IMR-90 (cell line): ENCODE results near the gene MRPL51. TPM values are rescaled to one million over a fixed set of nuclear protein-coding genes. Genes with fewer than 3 reads are reported as not detected.

Source experiments
- ATAC-seq: fragments of 200-7000 bp; cut with Tn5 transposase; 2 replicates; pipeline ENCODE4 v1.9.1; 2020; ENCODE audit warnings: low read depth, mild to moderate bottlenecking, moderate library complexity
- BruUV-seq: library from RNA; stranded (reverse); fragments of 400-500 nt; replicated peaks from 2 replicates; lab custom pipeline; 2021; lab: Mats Ljungman, UMichigan
- CTCF ChIA-PET: fragments of 300-600 bp; formaldehyde crosslinking; extraction: SDS; loops from one replicate; lab custom pipeline; 2021; ENCODE audit warnings: antibody characterized with exemption; lab: Yijun Ruan, JAX
- POLR2A ChIA-PET: fragments of 300-600 bp; sonication (Branson Sonifier 250); formaldehyde crosslinking; loops from one replicate; lab custom pipeline; 2022; ENCODE audit warnings: antibody characterized with exemption; ENCODE audit not compliant: unreplicated experiment; lab: Charles Lee
- DNase-seq: peaks from one replicate; pipeline ENCODE4 v3.0.0; 2013
- H2AFZ ChIP-seq: replicated peaks from 2 replicates; pipeline ENCODE3; 2013; ENCODE audit warnings: low read length, mild to moderate bottlenecking; ENCODE audit not compliant: poor library complexity
- H2AK5ac ChIP-seq: 2 replicates; pipeline ENCODE4 v1.6.1; 2013; ENCODE audit warnings: low read depth, low read length, inconsistent platforms
- H2AK9ac ChIP-seq: replicated peaks from 2 replicates; pipeline ENCODE3; 2013; ENCODE audit warnings: mild to moderate bottlenecking, low read depth, low read length, moderate library complexity; ENCODE audit not compliant: poor library complexity
- H2BK120ac ChIP-seq: 2 replicates; pipeline ENCODE4 v1.6.1; 2013; ENCODE audit warnings: low read depth, low read length, inconsistent platforms
- H2BK15ac ChIP-seq: 3 replicates; pipeline ENCODE4 v1.6.1; 2013; ENCODE audit warnings: low read depth, low read length, inconsistent platforms
- H2BK20ac ChIP-seq: 2 replicates; pipeline ENCODE4 v1.6.1; 2013; ENCODE audit warnings: low read depth, mild to moderate bottlenecking, inconsistent platforms, low read length, moderate library complexity
- H2BK5ac ChIP-seq: 2 replicates; pipeline ENCODE4 v1.6.1; 2013; ENCODE audit warnings: mild to moderate bottlenecking, low read depth, low read length, inconsistent platforms; ENCODE audit not compliant: poor library complexity, severe bottlenecking
- H3K14ac ChIP-seq: replicated peaks from 2 replicates; pipeline ENCODE4 v1.6.1; 2013; ENCODE audit warnings: low read depth, low read length, inconsistent platforms
- H3K18ac ChIP-seq: 2 replicates; pipeline ENCODE4 v1.6.1; 2013; ENCODE audit warnings: low read depth, low read length, control low read depth
- H3K23ac ChIP-seq: 2 replicates; pipeline ENCODE4 v1.6.1; 2013; ENCODE audit warnings: low read depth, low read length, inconsistent platforms
- H3K27ac ChIP-seq: 2 replicates; pipeline ENCODE4 v1.5.1; 2013; ENCODE audit warnings: mild to moderate bottlenecking, control low read depth, low read length; ENCODE audit not compliant: insufficient read depth
- H3K27me3 ChIP-seq: 2 replicates; pipeline ENCODE4 v1.6.1; 2013; ENCODE audit warnings: low read length; ENCODE audit not compliant: control insufficient read depth, insufficient read depth
- H3K36me3 ChIP-seq: 2 replicates; pipeline ENCODE4 v1.6.1; 2013; ENCODE audit warnings: low read length, mixed read lengths; ENCODE audit not compliant: control insufficient read depth, insufficient read depth
- H3K4ac ChIP-seq: 2 replicates; pipeline ENCODE4 v1.6.1; 2013; ENCODE audit warnings: low read depth, low read length, inconsistent platforms
- H3K4me1 ChIP-seq: 2 replicates; pipeline ENCODE4 v1.6.1; 2013; ENCODE audit warnings: low read length, mixed read lengths; ENCODE audit not compliant: control insufficient read depth, insufficient read depth
- H3K4me2 ChIP-seq: 2 replicates; pipeline ENCODE4 v1.6.1; 2013; ENCODE audit warnings: low read depth, mild to moderate bottlenecking, control low read depth, low read length, moderate library complexity
- H3K4me3 ChIP-seq: 2 replicates; pipeline ENCODE4 v1.5.1; 2013; ENCODE audit warnings: low read depth, mild to moderate bottlenecking, control low read depth, low read length, moderate library complexity; ENCODE audit not compliant: insufficient read depth
- H3K56ac ChIP-seq: 2 replicates; pipeline ENCODE4 v1.6.1; 2013; ENCODE audit warnings: low read length, inconsistent platforms; ENCODE audit not compliant: insufficient read depth; ENCODE audit errors: extremely low read depth
- H3K79me1 ChIP-seq, 2 experiments: 2 replicates each; pipeline ENCODE4 v1.6.1; 2013; ENCODE audit warnings: low read length in 2 of 2, inconsistent platforms in 1 of 2, low read depth in 1 of 2
- H3K9ac ChIP-seq: 2 replicates; pipeline ENCODE4 v1.6.1; 2013; ENCODE audit warnings: low read depth, low read length, control low read depth
- H3K9me1 ChIP-seq: 2 replicates; pipeline ENCODE4 v1.6.1; 2013; ENCODE audit warnings: low read length, inconsistent platforms; ENCODE audit not compliant: insufficient read depth
- H3K9me3 ChIP-seq: 2 replicates; pipeline ENCODE4 v1.6.1; 2013; ENCODE audit warnings: low read length; ENCODE audit not compliant: control insufficient read depth, insufficient read depth
- H4K20me1 ChIP-seq: 2 replicates; pipeline ENCODE4 v1.6.1; 2013; ENCODE audit warnings: low read length, inconsistent platforms; ENCODE audit not compliant: insufficient read depth
- H4K5ac ChIP-seq: 2 replicates; pipeline ENCODE4 v1.6.1; 2013; ENCODE audit warnings: mild to moderate bottlenecking, low read depth, low read length, control low read depth
- H4K8ac ChIP-seq, 2 experiments: 2 replicates each; pipeline ENCODE4 v1.6.1; 2013; ENCODE audit warnings: low read depth in 2 of 2, low read length in 2 of 2, control low read depth in 1 of 2, inconsistent platforms in 1 of 2
- H4K91ac ChIP-seq: 2 replicates; pipeline ENCODE4 v1.6.1; 2013; ENCODE audit warnings: low read depth, low read length, inconsistent platforms; ENCODE audit not compliant: insufficient read depth
- MXI1 ChIP-seq: IDR thresholded peaks from 2 replicates; pipeline ENCODE4 v1.6.1; 2012; ENCODE audit warnings: low read depth, mild to moderate bottlenecking, low read length, moderate library complexity, borderline replicate concordance
- whole genome bisulfite sequencing, 2 experiments: methylation state at CpG; one replicate each; pipeline versions ENCODE4 v1.1.5 to v1.1.7; 2013; ENCODE audit warnings: missing lambda C conversion rate in 2 of 2; ENCODE audit not compliant: insufficient read length in 1 of 2; ENCODE audit errors: extremely low coverage in 2 of 2; 5-methylcytosine and 5-hydroxymethylcytosine counted together
- dilution Hi-C: fragments of 300-500 bp; cut with HindIII; formaldehyde crosslinking; loops from one replicate; pipeline ENCODE4 v1.14.3; 2018; ENCODE audit warnings: low sequenced_read_pairs; ENCODE audit not compliant: unreplicated experiment
- in situ Hi-C: fragments of 300-500 bp; cut with MboI; formaldehyde crosslinking; loops from 3 replicates; pipeline ENCODE4 v1.14.3; 2019; ENCODE audit warnings: low sequenced_read_pairs, inconsistent platforms, mixed read lengths
- intact Hi-C: fragments of 100-400 bp; cut with micrococcal nuclease; formaldehyde crosslinking; loops from 2 replicates; pipeline ENCODE4 v1.10.0; 2022
- polyA plus RNA-seq, 3 experiments: library from polyadenylated mRNA; depleted of rRNA; stranded (reverse); fragments of >200 nt; gene quantifications; 2 replicates each; pipeline ENCODE4 v1.2.3, GENCODE V29; 2012; ENCODE audit warnings: low replicate concordance in 1 of 3
- total RNA-seq: library from RNA; depleted of rRNA; stranded (reverse); fragments of >200 nt; gene quantifications from 2 replicates; pipeline ENCODE4 v1.2.3, GENCODE V29; 2012

MRPL51 gene
- total and polyA plus RNA-seq, 2 of the 4 experiments (the other 2 are of a cell fraction): 80.1 to 160 TPM

GRCh38 chr12:6452245-6452943 lies 40.7 kb downstream of the MRPL51 start:
- H4K91ac ChIP-seq: peak overlapping the region; percentile 99
- peak overlapping the region; percentile 99 for H4K5ac ChIP-seq
- peaks cover 16 to 37% of the 10 kb centered on the region in 2 experiments for H3K79me1 ChIP-seq
- H2BK20ac ChIP-seq: peak overlapping the region; percentile 77
- no peaks in the 10 kb centered on the region for H3K27me3 ChIP-seq
- H3K23ac ChIP-seq: peak overlapping the region; percentile 99
- TF ChIP-seq MXI1: no peak
- BruUV-seq: no TSS peak
- peak overlapping the region; percentile 95 for H2BK120ac ChIP-seq
- intact Hi-C loops (no loop called here), dilution Hi-C loops (no loop called here), in situ Hi-C loops (loop anchor here (25.0 kb wide), 1 partner anchor 265 kb away; no protein-coding TSS in a partner anchor)
- no peaks in the 10 kb centered on the region for H4K20me1 ChIP-seq
- peak overlapping the region; percentile 95 for H3K18ac ChIP-seq
- peak overlapping the region; percentile 87 for H3K4me2 ChIP-seq
- H2BK5ac ChIP-seq: peak overlapping the region; percentile 96
- peak overlapping the region; percentile 64; the same call in 2 of the 3 replicates for H2BK15ac ChIP-seq
- H2AFZ ChIP-seq: peak overlapping the region; percentile 95
- peak overlapping the region; percentile 100 for H3K4ac ChIP-seq
- ChIA-PET CTCF (interaction anchor here (1.3 kb wide), 1 partner anchor 13 kb away, joined by 6 read pairs; no protein-coding TSS in a partner anchor), POLR2A (no interaction called here)
- peak overlapping the region; percentile 96 for H3K56ac ChIP-seq
- peak overlapping the region; percentile 94 for H3K9ac ChIP-seq
- peak overlapping the region; percentile 98 for H3K27ac ChIP-seq
- ATAC-seq (peak; percentile 30), DNase-seq (no peak)
- H4K8ac ChIP-seq: peak overlapping the region; percentile 94 to 100
- peaks cover 4% of the 10 kb centered on the region for H3K36me3 ChIP-seq
- peaks cover 20% of the 10 kb centered on the region for H3K9me1 ChIP-seq
- WGBS, 2 experiments: 30% methylated on average over 3 of the region's 9 CpGs; no CpG with 5 or more reads in 1 of the 2 experiments
- H3K14ac ChIP-seq: peak overlapping the region; percentile 99
- H3K4me3 ChIP-seq: peak overlapping the region; percentile 57
- no peaks in the 10 kb centered on the region for H3K9me3 ChIP-seq
- H2AK9ac ChIP-seq: peak overlapping the region; percentile 98
- H3K4me1 ChIP-seq: peaks cover 16% of the 10 kb centered on the region
- H2AK5ac ChIP-seq: peak overlapping the region; percentile 99
